Activated T-helper 17 cell treated with anti-CD3 and anti-CD28 coated beads, Interleukin-2, amount 50 U/mL, for 72 hours (primary cell): ENCODE data around the gene ITGA2. TPM values are rescaled to one million over a fixed set of nuclear protein-coding genes. Genes with fewer than 3 reads are reported as not detected.

Source experiments
- ATAC-seq: fragments of 150-1000 bp; cut with Tn5 transposase; replicated peaks from 2 replicates; pipeline ENCODE4 v1.10.0; 2021; ENCODE audit warnings: mild to moderate bottlenecking, moderate library complexity
- H3K27ac Mint-ChIP-seq: one replicate; pipeline ENCODE4 v1.8.0; 2022; ENCODE audit warnings: mixed read lengths
- H3K27me3 Mint-ChIP-seq: one replicate; pipeline ENCODE4 v1.8.0; 2022; ENCODE audit warnings: mixed read lengths
- H3K36me3 Mint-ChIP-seq: one replicate; pipeline ENCODE4 v1.8.0; 2022; ENCODE audit warnings: low read depth, mild to moderate bottlenecking, mixed read lengths
- H3K4me1 Mint-ChIP-seq: one replicate; pipeline ENCODE4 v1.8.0; 2022; ENCODE audit warnings: mixed read lengths
- H3K4me3 Mint-ChIP-seq: one replicate; pipeline ENCODE4 v1.8.0; 2022; ENCODE audit warnings: mild to moderate bottlenecking, mixed read lengths
- H3K9me3 Mint-ChIP-seq: one replicate; pipeline ENCODE4 v1.8.0; 2022; ENCODE audit warnings: mixed read lengths
- total RNA-seq, 2 donors: library from RNA; stranded (reverse); gene quantifications; one replicate each; pipeline ENCODE4 v1.2.3, GENCODE V29; 2022

ITGA2 gene
- total RNA-seq, 2 donors from 2014 or later, result 2.3 to 8.6 TPM

- H3K4me1 Mint-ChIP-seq, result no peaks in the 10 kb centered on the region
- H3K4me3 Mint-ChIP-seq, result no peak overlapping the region
- H3K27ac Mint-ChIP-seq, result no peak overlapping the region
- H3K27me3 Mint-ChIP-seq, result peaks cover 3% of the 10 kb centered on the region
- H3K36me3 Mint-ChIP-seq, result peaks cover 15% of the 10 kb centered on the region
- no peak for ATAC-seq
- no peaks in the 10 kb centered on the region for H3K9me3 Mint-ChIP-seq
These were observed 86.9 kb downstream of the ITGA2 start for GRCh38 chr5:53076014-53076583.

GRCh38 chr5:53080271-53080670 lies 91.1 kb downstream of the ITGA2 start:
- Mint-ChIP-seq H3K27ac (no peak overlapping the region), H3K9me3 (no peaks in the 10 kb centered on the region), H3K36me3 (peaks cover 4% of the 10 kb centered on the region), H3K27me3 (no peaks in the 10 kb centered on the region), H3K4me3 (no peak overlapping the region), H3K4me1 (peaks cover 5% of the 10 kb centered on the region)
- peak; percentile 68 for ATAC-seq

- Mint-ChIP-seq H3K9me3 (no peaks in the 10 kb centered on the region), H3K4me1 (peaks cover 6% of the 10 kb centered on the region), H3K36me3 (no peaks in the 10 kb centered on the region), H3K27ac (no peak overlapping the region), H3K4me3 (no peak overlapping the region), H3K27me3 (no peaks in the 10 kb centered on the region)
- ATAC-seq, result no peak
These were observed 94.8 kb downstream of the ITGA2 start for GRCh38 chr5:53083927-53084326.

GRCh38 chr5:53084546-53085255 lies 95.5 kb downstream of the ITGA2 start:
- no peak for ATAC-seq
- Mint-ChIP-seq H3K36me3 (no peaks in the 10 kb centered on the region), H3K27ac (no peak overlapping the region), H3K27me3 (no peaks in the 10 kb centered on the region), H3K9me3 (no peaks in the 10 kb centered on the region), H3K4me1 (peaks cover 13% of the 10 kb centered on the region), H3K4me3 (no peak overlapping the region)

GRCh38 chr5:53087171-53087570 lies 98.0 kb downstream of the ITGA2 start:
- H3K4me1 Mint-ChIP-seq, result peaks cover 20% of the 10 kb centered on the region

GRCh38 chr5:53087621-53088121 lies 98.5 kb downstream of the ITGA2 start:
- H3K27ac Mint-ChIP-seq, result no peak overlapping the region
- no peak overlapping the region for H3K4me3 Mint-ChIP-seq
- H3K4me1 Mint-ChIP-seq, result peaks cover 20% of the 10 kb centered on the region
- no peak for ATAC-seq
- H3K27me3 Mint-ChIP-seq, result no peaks in the 10 kb centered on the region
- H3K9me3 Mint-ChIP-seq, result no peaks in the 10 kb centered on the region
- no peaks in the 10 kb centered on the region for H3K36me3 Mint-ChIP-seq

More at GRCh38 chr5:53087171-53087570, 98.0 kb downstream of the ITGA2 start:
- no peaks in the 10 kb centered on the region for H3K36me3 Mint-ChIP-seq
- no peak overlapping the region for H3K4me3 Mint-ChIP-seq
- ATAC-seq, result no peak
- no peaks in the 10 kb centered on the region for H3K9me3 Mint-ChIP-seq
- no peak overlapping the region for H3K27ac Mint-ChIP-seq
- no peaks in the 10 kb centered on the region for H3K27me3 Mint-ChIP-seq

GRCh38 chr5:53089481-53089991 lies 100.4 kb downstream of the ITGA2 start:
- Mint-ChIP-seq H3K4me1 (peaks cover 15% of the 10 kb centered on the region), H3K27me3 (no peaks in the 10 kb centered on the region), H3K4me3 (peak overlapping the region; percentile 61), H3K36me3 (no peaks in the 10 kb centered on the region), H3K9me3 (no peaks in the 10 kb centered on the region), H3K27ac (peak overlapping the region; percentile 67)
- ATAC-seq, result peak; percentile 89

- Mint-ChIP-seq H3K9me3 (no peaks in the 10 kb centered on the region), H3K4me1 (peaks cover 15% of the 10 kb centered on the region), H3K27me3 (no peaks in the 10 kb centered on the region), H3K4me3 (peak overlapping the region; percentile 61), H3K36me3 (no peaks in the 10 kb centered on the region), H3K27ac (peak overlapping the region; percentile 67)
- no peak for ATAC-seq
These were observed 101.1 kb downstream of the ITGA2 start for GRCh38 chr5:53090229-53090628.

GRCh38 chr5:53091289-53091688 lies 102.1 kb downstream of the ITGA2 start:
- Mint-ChIP-seq H3K9me3 (no peaks in the 10 kb centered on the region), H3K36me3 (no peaks in the 10 kb centered on the region), H3K4me1 (peaks cover 15% of the 10 kb centered on the region), H3K27me3 (no peaks in the 10 kb centered on the region), H3K4me3 (no peak overlapping the region), H3K27ac (no peak overlapping the region)
- ATAC-seq, result no peak

GRCh38 chr5:53092242-53092641 lies 103.1 kb downstream of the ITGA2 start:
- peaks cover 15% of the 10 kb centered on the region for H3K4me1 Mint-ChIP-seq
- no peaks in the 10 kb centered on the region for H3K27me3 Mint-ChIP-seq
- no peak for ATAC-seq
- H3K4me3 Mint-ChIP-seq, result no peak overlapping the region
- H3K27ac Mint-ChIP-seq, result no peak overlapping the region
- no peaks in the 10 kb centered on the region for H3K9me3 Mint-ChIP-seq
- H3K36me3 Mint-ChIP-seq, result peaks cover 7% of the 10 kb centered on the region

- peaks cover 37% of the 10 kb centered on the region for H3K36me3 Mint-ChIP-seq
- H3K4me1 Mint-ChIP-seq, result peaks cover 2% of the 10 kb centered on the region
- no peak for ATAC-seq
- H3K27me3 Mint-ChIP-seq, result no peaks in the 10 kb centered on the region
- H3K9me3 Mint-ChIP-seq, result no peaks in the 10 kb centered on the region
- H3K4me3 Mint-ChIP-seq, result no peak overlapping the region
- H3K27ac Mint-ChIP-seq, result no peak overlapping the region
These were observed 106.1 kb downstream of the ITGA2 start for GRCh38 chr5:53095217-53095616.

GRCh38 chr5:53095931-53096525 lies 106.9 kb downstream of the ITGA2 start:
- Mint-ChIP-seq H3K36me3 (peaks cover 45% of the 10 kb centered on the region), H3K27ac (no peak overlapping the region)
- ATAC-seq, result peak; percentile 60

GRCh38 chr5:53099546-53099945 lies 110.4 kb downstream of the ITGA2 start:
- Mint-ChIP-seq H3K4me1 (peaks cover 7% of the 10 kb centered on the region), H3K36me3 (peaks cover 80% of the 10 kb centered on the region), H3K4me3 (no peak overlapping the region), H3K27ac (peak overlapping the region; percentile 31), H3K9me3 (no peaks in the 10 kb centered on the region), H3K27me3 (no peaks in the 10 kb centered on the region)
- no peak for ATAC-seq

More at GRCh38 chr5:53095931-53096525, 106.9 kb downstream of the ITGA2 start:
- Mint-ChIP-seq H3K9me3 (no peaks in the 10 kb centered on the region), H3K4me3 (no peak overlapping the region), H3K4me1 (no peaks in the 10 kb centered on the region), H3K27me3 (no peaks in the 10 kb centered on the region)

GRCh38 chr5:53100606-53101005 lies 111.5 kb downstream of the ITGA2 start:
- ATAC-seq, result no peak
- Mint-ChIP-seq H3K27ac (no peak overlapping the region), H3K4me3 (no peak overlapping the region), H3K4me1 (peaks cover 7% of the 10 kb centered on the region), H3K27me3 (no peaks in the 10 kb centered on the region), H3K36me3 (peaks cover 90% of the 10 kb centered on the region), H3K9me3 (no peaks in the 10 kb centered on the region)
